ENCODE data around the gene MRPS7. TPM values are rescaled to one million over a fixed set of nuclear protein-coding genes. Genes with fewer than 3 reads are reported as not detected.

Gene MRPS7
- total RNA-seq, 4 donors from 2014 or later, result 27.1 to 54.0 (median 37.4) TPM

DNA sequence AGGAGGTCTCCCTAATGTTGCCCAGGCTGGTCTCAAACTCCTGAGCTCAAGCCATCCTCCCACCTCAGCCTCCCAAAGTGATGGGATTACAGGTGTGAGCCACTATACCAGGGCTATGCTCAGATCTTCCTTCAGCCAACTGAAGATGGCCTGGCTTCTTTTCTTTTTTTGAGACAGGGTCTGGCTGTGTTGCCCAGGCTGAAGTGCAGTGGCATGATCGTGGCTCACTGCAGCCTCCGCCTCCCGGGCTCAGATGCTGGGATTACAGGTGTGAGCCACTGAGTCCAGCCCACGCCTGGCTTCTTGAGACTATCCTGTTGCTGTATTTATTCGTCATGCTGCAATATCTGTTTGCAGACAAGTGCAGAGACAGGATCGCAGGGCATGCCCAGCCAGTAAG lies 23.4 kb downstream of the MRPS7 start:
- H3K27ac ChIP-seq, result no peak overlapping the region
- H3K4me1 ChIP-seq, result peaks cover 4 to 10% (median 9%) of the 10 kb centered on the region in 4 donors
- WGBS, 2 donors (ENCODE audit: low coverage in 1 of 2), result 85% methylated on average over 6 of the region's 6 CpGs; no CpG with 5 or more reads in 1 of the 2 donors
- TF ChIP-seq, protein P1, sequence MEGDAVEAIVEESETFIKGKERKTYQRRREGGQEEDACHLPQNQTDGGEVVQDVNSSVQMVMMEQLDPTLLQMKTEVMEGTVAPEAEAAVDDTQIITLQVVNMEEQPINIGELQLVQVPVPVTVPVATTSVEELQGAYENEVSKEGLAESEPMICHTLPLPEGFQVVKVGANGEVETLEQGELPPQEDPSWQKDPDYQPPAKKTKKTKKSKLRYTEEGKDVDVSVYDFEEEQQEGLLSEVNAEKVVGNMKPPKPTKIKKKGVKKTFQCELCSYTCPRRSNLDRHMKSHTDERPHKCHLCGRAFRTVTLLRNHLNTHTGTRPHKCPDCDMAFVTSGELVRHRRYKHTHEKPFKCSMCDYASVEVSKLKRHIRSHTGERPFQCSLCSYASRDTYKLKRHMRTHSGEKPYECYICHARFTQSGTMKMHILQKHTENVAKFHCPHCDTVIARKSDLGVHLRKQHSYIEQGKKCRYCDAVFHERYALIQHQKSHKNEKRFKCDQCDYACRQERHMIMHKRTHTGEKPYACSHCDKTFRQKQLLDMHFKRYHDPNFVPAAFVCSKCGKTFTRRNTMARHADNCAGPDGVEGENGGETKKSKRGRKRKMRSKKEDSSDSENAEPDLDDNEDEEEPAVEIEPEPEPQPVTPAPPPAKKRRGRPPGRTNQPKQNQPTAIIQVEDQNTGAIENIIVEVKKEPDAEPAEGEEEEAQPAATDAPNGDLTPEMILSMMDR (IDR thresholded peaks at IDR 0.05), result no peak
- TF ChIP-seq POLR2A (IDR thresholded peaks at IDR 0.05), result no peak
- TF ChIP-seq POLR2AphosphoS5 (IDR thresholded peaks at IDR 0.05), result no peak
- no peak for TF ChIP-seq EP300 (IDR thresholded peaks at IDR 0.05; ENCODE audit: low read depth)
- H3K27me3 ChIP-seq, result no peaks in the 10 kb centered on the region
- in situ Hi-C loops (cut with MboI; ENCODE audit: low pct_ligation_motif_present in 1 of 4, low pct_unique_long_range_greater_than_20kb in 1 of 4, low sequenced_read_pairs in 3 of 4), result no loop called here
- DNase-seq, result no peak
- H3K9me3 ChIP-seq, result no peaks in the 10 kb centered on the region
- peaks cover 0 to 10% (median 4%) of the 10 kb centered on the region in 4 donors for H3K36me3 ChIP-seq
- H3K4me3 ChIP-seq, result no peak overlapping the region
- intact Hi-C loops (cut with DNase I; ENCODE audit: low total_unique reads), result no loop called here

DNA sequence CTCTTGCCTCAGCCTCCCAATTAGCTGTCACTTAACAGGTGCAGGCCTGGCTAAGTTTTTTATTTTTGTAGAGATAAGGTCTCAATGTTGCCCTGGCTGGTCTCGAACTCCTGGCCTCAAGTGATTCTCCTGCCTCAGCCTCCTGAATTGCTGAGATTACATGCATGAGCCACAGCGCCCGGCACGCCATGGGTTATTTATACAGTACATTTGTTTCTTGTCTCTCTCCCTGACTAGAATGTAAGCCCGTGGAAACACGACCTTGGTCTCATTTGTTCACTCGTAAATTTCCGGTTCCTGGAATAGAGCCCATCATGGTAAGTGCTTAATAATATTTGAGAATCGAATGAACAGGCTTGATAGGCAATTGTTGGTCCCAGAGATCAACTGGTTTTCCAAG lies 25.5 kb downstream of the MRPS7 start:
- no peaks in the 10 kb centered on the region for H3K9me3 ChIP-seq
- no peaks in the 10 kb centered on the region for H3K27me3 ChIP-seq
- peaks cover 4 to 15% (median 9%) of the 10 kb centered on the region in 4 donors for H3K4me1 ChIP-seq
- in situ Hi-C loops (cut with MboI; ENCODE audit: low pct_ligation_motif_present in 1 of 4, low pct_unique_long_range_greater_than_20kb in 1 of 4, low sequenced_read_pairs in 3 of 4), result no loop called here
- intact Hi-C loops (cut with DNase I; ENCODE audit: low total_unique reads), result no loop called here
- no peak for DNase-seq
- WGBS, 2 donors (ENCODE audit: low coverage in 1 of 2), result 75 to 77% methylated on average over 9 of the region's 9 CpGs
- H3K36me3 ChIP-seq, result peaks cover 0 to under 1% (median 0%) of the 10 kb centered on the region in 4 donors
- H3K27ac ChIP-seq, result no peak overlapping the region
- no peak overlapping the region for H3K4me3 ChIP-seq
- TF ChIP-seq, protein P1 (IDR thresholded peaks at IDR 0.05), result no peak
- TF ChIP-seq POLR2A (IDR thresholded peaks at IDR 0.05) (no peak), POLR2AphosphoS5 (IDR thresholded peaks at IDR 0.05) (no peak)

DNA sequence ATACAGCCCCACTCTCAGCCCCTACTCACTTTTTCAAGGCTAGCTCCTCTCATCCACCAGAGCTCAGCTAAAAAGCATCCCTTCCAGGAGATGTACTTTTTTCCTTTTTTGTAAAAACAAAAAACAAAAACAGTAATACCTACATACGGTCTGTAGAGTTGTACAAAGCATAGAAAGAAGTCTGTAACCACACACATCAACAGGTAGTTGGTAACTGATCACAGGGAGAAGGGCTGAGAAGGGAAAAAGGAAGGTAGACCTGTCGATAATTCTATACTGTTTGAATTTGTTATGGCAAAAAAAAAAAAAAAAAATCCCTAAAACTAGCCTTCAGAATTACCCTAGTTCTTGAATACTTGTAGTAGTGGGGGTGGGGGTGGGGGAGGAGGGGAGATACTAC lies 26.7 kb downstream of the MRPS7 start:
- in situ Hi-C loops (cut with MboI; ENCODE audit: low pct_ligation_motif_present in 1 of 4, low pct_unique_long_range_greater_than_20kb in 1 of 4, low sequenced_read_pairs in 3 of 4) (no loop called here), intact Hi-C loops (cut with DNase I; ENCODE audit: low total_unique reads) (no loop called here)
- TF ChIP-seq POLR2AphosphoS5 (IDR thresholded peaks at IDR 0.05), result no peak
- TF ChIP-seq, protein P1 (IDR thresholded peaks at IDR 0.05), result no peak
- Histone ChIP-seq H3K27ac (peak overlapping the region; percentile 94 to 98 (median 96)), H3K36me3 (no peaks in the 10 kb centered on the region), H3K4me3 (peak overlapping the region in 3 of 4 donors; percentile 56 to 74 (median 59)), H3K9me3 (no peaks in the 10 kb centered on the region), H3K4me1 (peaks cover 4 to 15% (median 9%) of the 10 kb centered on the region in 4 donors), H3K27me3 (no peaks in the 10 kb centered on the region)
- DNase-seq, result no peak
- 15 to 17% methylated on average over 2 of the region's 2 CpGs for WGBS, 2 donors (ENCODE audit: low coverage in 1 of 2)

DNA sequence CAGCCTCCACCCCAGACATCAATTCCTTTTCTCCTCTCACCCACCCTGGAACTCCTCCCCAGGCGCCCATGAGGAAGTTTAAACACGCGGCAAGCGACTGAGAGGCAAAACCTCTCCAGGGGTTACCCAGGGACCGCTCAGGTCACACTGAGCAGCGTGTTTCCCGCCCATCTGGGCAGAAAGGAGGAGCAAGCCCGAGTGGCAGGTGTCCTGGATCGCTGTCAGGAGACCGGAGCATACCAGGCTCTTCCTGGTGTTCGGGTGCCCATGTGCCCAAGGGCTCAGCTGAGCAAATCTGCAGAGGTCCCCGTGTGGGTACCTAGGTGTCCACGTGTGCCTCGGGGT lies 27.1 kb downstream of the MRPS7 start:
- H3K4me1 ChIP-seq, result peaks cover 4 to 15% (median 9%) of the 10 kb centered on the region in 4 donors
- TF ChIP-seq EP300 (IDR thresholded peaks at IDR 0.05; ENCODE audit: low read depth), result no peak
- TF ChIP-seq, protein P1 (IDR thresholded peaks at IDR 0.05), result no peak
- no peak for TF ChIP-seq POLR2A (IDR thresholded peaks at IDR 0.05)
- TF ChIP-seq POLR2AphosphoS5 (IDR thresholded peaks at IDR 0.05), result no peak
- intact Hi-C loops (cut with DNase I; ENCODE audit: low total_unique reads) (no loop called here), in situ Hi-C loops (cut with MboI; ENCODE audit: low pct_ligation_motif_present in 1 of 4, low pct_unique_long_range_greater_than_20kb in 1 of 4, low sequenced_read_pairs in 3 of 4) (no loop called here)
- no peaks in the 10 kb centered on the region for H3K9me3 ChIP-seq
- DNase-seq, result peak; percentile 67
- WGBS, 2 donors (ENCODE audit: low coverage in 1 of 2), result 0% methylated on average over 4 to 14 of the region's 14 CpGs
- H3K27me3 ChIP-seq, result no peaks in the 10 kb centered on the region
- H3K4me3 ChIP-seq, result peak overlapping the region; percentile 56 to 74 (median 58)
- H3K27ac ChIP-seq, result peak overlapping the region; percentile 94 to 98 (median 96)
- no peaks in the 10 kb centered on the region for H3K36me3 ChIP-seq
